ENCODE data around the gene EPHB1. TPM values are rescaled to one million over a fixed set of nuclear protein-coding genes. Genes with fewer than 3 reads are reported as not detected.

EPHB1 gene
- total RNA-seq, 3 donors from 2014 or later, result 0.31 to 6.9 (median 0.64) TPM

- H3K4me1 ChIP-seq (ENCODE audit: low read depth), result no peaks in the 10 kb centered on the region
- intact Hi-C loops (cut with DNase I, micrococcal nuclease), result no loop called here
- no peak overlapping the region for H3K4me3 ChIP-seq
- TF ChIP-seq CTCF (IDR thresholded peaks at IDR 0.05), result no peak
- ATAC-seq (no peak), DNase-seq (no peak)
- H3K36me3 ChIP-seq (ENCODE audit: low read depth), result no peaks in the 10 kb centered on the region
- H3K9me3 ChIP-seq, result no peaks in the 10 kb centered on the region
Measured at GRCh38 chr3:135239615-135239884, 444.5 kb downstream of the EPHB1 start.

- no peak for ATAC-seq
- intact Hi-C loops (cut with DNase I, micrococcal nuclease), result no loop called here
- no peak for TF ChIP-seq CTCF (IDR thresholded peaks at IDR 0.05)
Measured at GRCh38 chr3:135240426-135240825, 445.4 kb downstream of the EPHB1 start.

GRCh38 chr3:135242285-135242684 is 447.2 kb downstream of the EPHB1 start:
- Histone ChIP-seq H3K4me3 (no peak overlapping the region), H3K36me3 (ENCODE audit: low read depth) (no peaks in the 10 kb centered on the region), H3K9me3 (no peaks in the 10 kb centered on the region), H3K4me1 (ENCODE audit: low read depth) (no peaks in the 10 kb centered on the region)
- intact Hi-C loops (cut with DNase I, micrococcal nuclease), result no loop called here
- no peak for ATAC-seq
- TF ChIP-seq CTCF (IDR thresholded peaks at IDR 0.05), result no peak
- no peak for DNase-seq

More at GRCh38 chr3:135240426-135240825, 445.4 kb downstream of the EPHB1 start:
- H3K36me3 ChIP-seq (ENCODE audit: low read depth), result no peaks in the 10 kb centered on the region
- no peaks in the 10 kb centered on the region for H3K4me1 ChIP-seq (ENCODE audit: low read depth)
- H3K9me3 ChIP-seq, result no peaks in the 10 kb centered on the region
- no peak overlapping the region for H3K4me3 ChIP-seq
- DNase-seq, result no peak

- intact Hi-C loops (cut with DNase I, micrococcal nuclease), result no loop called here
- Histone ChIP-seq H3K36me3 (ENCODE audit: low read depth) (no peaks in the 10 kb centered on the region), H3K9me3 (no peaks in the 10 kb centered on the region), H3K4me3 (no peak overlapping the region), H3K4me1 (ENCODE audit: low read depth) (no peaks in the 10 kb centered on the region)
- DNase-seq (no peak), ATAC-seq (no peak)
- no peak for TF ChIP-seq CTCF (IDR thresholded peaks at IDR 0.05)
Measured at GRCh38 chr3:135243616-135244015, 448.6 kb downstream of the EPHB1 start.

GRCh38 chr3:135246027-135246426 is 451.0 kb downstream of the EPHB1 start:
- Histone ChIP-seq H3K36me3 (ENCODE audit: low read depth) (no peaks in the 10 kb centered on the region), H3K9me3 (no peaks in the 10 kb centered on the region), H3K4me3 (no peak overlapping the region), H3K4me1 (ENCODE audit: low read depth) (no peaks in the 10 kb centered on the region)
- intact Hi-C loops (cut with DNase I, micrococcal nuclease), result no loop called here
- ATAC-seq (no peak), DNase-seq (no peak)
- TF ChIP-seq CTCF (IDR thresholded peaks at IDR 0.05), result no peak

- Histone ChIP-seq H3K9me3 (no peaks in the 10 kb centered on the region), H3K4me1 (ENCODE audit: low read depth) (no peaks in the 10 kb centered on the region), H3K36me3 (ENCODE audit: low read depth) (no peaks in the 10 kb centered on the region), H3K4me3 (no peak overlapping the region)
- ATAC-seq, result no peak
- DNase-seq, result no peak
- intact Hi-C loops (cut with DNase I, micrococcal nuclease), result no loop called here
- no peak for TF ChIP-seq CTCF (IDR thresholded peaks at IDR 0.05)
Measured at GRCh38 chr3:135248213-135248612, 453.2 kb downstream of the EPHB1 start.
